CD4-positive, alpha-beta T cell (primary cell): ENCODE measurements around the gene ARHGAP10. TPM values are rescaled to one million over a fixed set of nuclear protein-coding genes. Genes with fewer than 3 reads are reported as not detected.

Source experiments
- ATAC-seq: fragments of 200-7000 bp; cut with Tn5 transposase; one replicate; pipeline ENCODE4 v1.10.0; 2022; ENCODE audit warnings: mild to moderate bottlenecking; ENCODE audit not compliant: poor library complexity
- CTCF ChIA-PET: fragments of 350-600 bp; sonication (Branson Sonifier 250); formaldehyde crosslinking; loops from one replicate; lab custom pipeline; 2021; ENCODE audit warnings: antibody characterized with exemption, inconsistent platforms; lab: Charles Lee
- POLR2A ChIA-PET: fragments of 350-600 bp; sonication (Branson Sonifier 250); formaldehyde crosslinking; loops from one replicate; lab custom pipeline; 2021; ENCODE audit warnings: antibody characterized with exemption, inconsistent platforms; lab: Charles Lee
- DNase-seq, 14 experiments: peaks; one replicate each; pipeline ENCODE4 v3.0.0-alpha.2; 2013 to 2020; ENCODE audit warnings: mixed read lengths in 2 of 14
- H3K27ac ChIP-seq, 2 donors: one replicate each; pipeline versions ENCODE4 v1.5.1 to v1.7.0; 2013; ENCODE audit warnings: low read length in 2 of 2, low read depth in 1 of 2, mild to moderate bottlenecking in 1 of 2
- H3K27me3 ChIP-seq, 2 experiments: 1 replicate in 1 of 2; 2 replicates in 1 of 2; pipeline versions ENCODE4 v1.6.1 to v1.7.0; 2013; ENCODE audit warnings: low read length in 2 of 2, control low read depth in 1 of 2, mild to moderate bottlenecking in 1 of 2, moderate library complexity in 1 of 2; ENCODE audit not compliant: insufficient read depth in 2 of 2, control insufficient read depth in 1 of 2
- H3K36me3 ChIP-seq: one replicate; pipeline ENCODE4 v1.6.1; 2013; ENCODE audit warnings: low read length, control low read depth; ENCODE audit not compliant: insufficient read depth
- H3K4me1 ChIP-seq: one replicate; pipeline ENCODE4 v1.6.1; 2013; ENCODE audit warnings: low read length, control low read depth; ENCODE audit not compliant: insufficient read depth
- H3K4me3 ChIP-seq: one replicate; pipeline ENCODE4 v1.5.1; 2013; ENCODE audit warnings: mild to moderate bottlenecking, low read length, moderate library complexity
- H3K9me3 ChIP-seq, 2 experiments: 1 replicate in 1 of 2; 2 replicates in 1 of 2; pipeline versions ENCODE4 v1.6.1 to v1.7.0; 2013; ENCODE audit warnings: low read length in 2 of 2, mild to moderate bottlenecking in 2 of 2, control low read depth in 1 of 2, moderate library complexity in 1 of 2; ENCODE audit not compliant: control insufficient read depth in 1 of 2, insufficient read depth in 1 of 2
- H3K27ac Mint-ChIP-seq: one replicate; pipeline ENCODE4 v1.8.0; 2020; ENCODE audit warnings: mixed read lengths
- H3K27me3 Mint-ChIP-seq: one replicate; pipeline ENCODE4 v1.8.0; 2021; ENCODE audit warnings: mixed read lengths
- H3K36me3 Mint-ChIP-seq: one replicate; pipeline ENCODE4 v1.8.0; 2021; ENCODE audit warnings: low read depth, mixed read lengths
- H3K4me1 Mint-ChIP-seq: one replicate; pipeline ENCODE4 v1.8.0; 2021; ENCODE audit warnings: low read depth, mixed read lengths
- H3K4me3 Mint-ChIP-seq: one replicate; pipeline ENCODE4 v1.8.0; 2020; ENCODE audit warnings: mild to moderate bottlenecking, mixed read lengths
- H3K9me3 Mint-ChIP-seq: one replicate; pipeline ENCODE4 v1.8.0; 2020; ENCODE audit warnings: mixed read lengths
- intact Hi-C, 2 experiments: fragments of 100-400 bp; cut with DNase I in 1 of 2; cut with micrococcal nuclease in 1 of 2; formaldehyde crosslinking; loops; one replicate each; pipeline versions ENCODE4 v1.15.1 to v1.9.0; 2023 to 2025; cut with DNase I, micrococcal nuclease
- total RNA-seq, 174 experiments: library from RNA in 2 of 174; stranded (reverse) in 2 of 174; gene quantifications; one replicate each; pipeline ENCODE4 v1.2.3 and lab custom pipeline; 2021 to 2026
- TF ChIP-seq, protein P1 (sequence below): fragments of 200-600 bp; IDR thresholded peaks from one replicate; pipeline ENCODE4 v1.8.0; 2022; ENCODE audit warnings: antibody characterized with exemption, mild to moderate bottlenecking

The ARHGAP10 gene
- total RNA-seq, 2 experiments from 2014 or later = 5.6 to 5.7 TPM

DNA sequence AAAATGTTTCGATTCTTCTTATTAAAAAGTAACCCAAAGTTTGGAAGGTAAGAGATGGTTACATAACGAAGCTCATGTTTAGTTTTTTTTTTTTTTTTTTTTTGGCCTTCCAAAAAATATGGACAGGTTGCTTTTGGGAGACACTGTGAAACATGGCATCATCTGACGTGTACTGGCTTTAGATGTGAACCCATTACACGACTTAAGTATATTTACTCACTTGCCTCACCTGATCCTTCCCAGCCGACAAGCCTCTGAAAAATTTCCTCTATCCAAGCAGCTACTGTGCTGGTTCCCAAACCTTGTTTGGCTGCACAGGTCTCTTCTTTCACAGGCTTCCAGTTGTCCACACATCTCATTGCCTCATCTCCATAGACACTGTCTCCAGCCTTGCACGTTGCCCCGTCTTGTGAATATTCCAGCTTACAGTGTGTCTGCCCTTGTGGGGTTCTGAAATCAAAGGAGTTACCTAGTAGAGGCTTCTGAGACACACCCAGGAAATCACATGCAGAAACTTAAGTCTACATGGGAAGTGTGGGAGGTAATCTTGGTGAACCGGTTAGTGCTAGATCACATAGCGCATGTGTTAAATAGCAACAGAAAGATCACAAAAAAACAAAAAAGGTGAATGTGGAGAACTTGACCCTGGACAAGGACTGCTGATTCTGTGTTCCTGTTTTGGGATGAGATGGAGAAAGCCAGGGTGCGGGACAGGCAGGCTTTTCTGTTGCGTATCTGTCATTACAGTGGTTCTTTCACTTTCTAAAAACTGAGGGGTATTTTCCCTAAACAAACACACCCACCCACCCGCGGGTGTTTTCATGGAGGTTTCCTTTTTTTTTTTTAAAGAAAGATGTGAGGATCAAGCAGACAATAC lies 328.6 kb downstream of the ARHGAP10 start:
- no peaks in the 10 kb centered on the region for H3K36me3 ChIP-seq
- peaks cover 29% of the 10 kb centered on the region for H3K36me3 Mint-ChIP-seq
- H3K9me3 Mint-ChIP-seq = peaks cover 3% of the 10 kb centered on the region
- ATAC-seq = peak; percentile 88
- peaks cover 47% of the 10 kb centered on the region for H3K4me1 ChIP-seq
- TF ChIP-seq, protein P1, sequence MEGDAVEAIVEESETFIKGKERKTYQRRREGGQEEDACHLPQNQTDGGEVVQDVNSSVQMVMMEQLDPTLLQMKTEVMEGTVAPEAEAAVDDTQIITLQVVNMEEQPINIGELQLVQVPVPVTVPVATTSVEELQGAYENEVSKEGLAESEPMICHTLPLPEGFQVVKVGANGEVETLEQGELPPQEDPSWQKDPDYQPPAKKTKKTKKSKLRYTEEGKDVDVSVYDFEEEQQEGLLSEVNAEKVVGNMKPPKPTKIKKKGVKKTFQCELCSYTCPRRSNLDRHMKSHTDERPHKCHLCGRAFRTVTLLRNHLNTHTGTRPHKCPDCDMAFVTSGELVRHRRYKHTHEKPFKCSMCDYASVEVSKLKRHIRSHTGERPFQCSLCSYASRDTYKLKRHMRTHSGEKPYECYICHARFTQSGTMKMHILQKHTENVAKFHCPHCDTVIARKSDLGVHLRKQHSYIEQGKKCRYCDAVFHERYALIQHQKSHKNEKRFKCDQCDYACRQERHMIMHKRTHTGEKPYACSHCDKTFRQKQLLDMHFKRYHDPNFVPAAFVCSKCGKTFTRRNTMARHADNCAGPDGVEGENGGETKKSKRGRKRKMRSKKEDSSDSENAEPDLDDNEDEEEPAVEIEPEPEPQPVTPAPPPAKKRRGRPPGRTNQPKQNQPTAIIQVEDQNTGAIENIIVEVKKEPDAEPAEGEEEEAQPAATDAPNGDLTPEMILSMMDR = no peak
- H3K27me3 Mint-ChIP-seq = no peaks in the 10 kb centered on the region
- ChIA-PET CTCF (no interaction called here), POLR2A (interaction anchor here (0.8 to 3.8 kb wide), 5 partner anchors 9 to 384 kb away, joined by 3 to 48 read pairs (median 4); partner anchors contain the start of gene NR3C2)
- DNase-seq = peak in 8 of 14 experiments; percentile 12 to 84 (median 28)
- H3K4me3 ChIP-seq = peak overlapping the region; percentile 47
- H3K4me3 Mint-ChIP-seq = peak overlapping the region; percentile 75
- peaks cover 67% of the 10 kb centered on the region for H3K4me1 Mint-ChIP-seq
- H3K27ac Mint-ChIP-seq = peak overlapping the region; percentile 91
- H3K27ac ChIP-seq = peak overlapping the region; percentile 54 to 82
- no peaks in the 10 kb centered on the region for H3K27me3 ChIP-seq
- peaks cover 0 to 14% of the 10 kb centered on the region in 2 experiments for H3K9me3 ChIP-seq
- intact Hi-C loops = loop anchor here (1.0 to 10.0 kb wide), 2 partner anchors 382 to 436 kb away; partner anchors contain the start of gene NR3C2 (in 1 of the 2)

DNA sequence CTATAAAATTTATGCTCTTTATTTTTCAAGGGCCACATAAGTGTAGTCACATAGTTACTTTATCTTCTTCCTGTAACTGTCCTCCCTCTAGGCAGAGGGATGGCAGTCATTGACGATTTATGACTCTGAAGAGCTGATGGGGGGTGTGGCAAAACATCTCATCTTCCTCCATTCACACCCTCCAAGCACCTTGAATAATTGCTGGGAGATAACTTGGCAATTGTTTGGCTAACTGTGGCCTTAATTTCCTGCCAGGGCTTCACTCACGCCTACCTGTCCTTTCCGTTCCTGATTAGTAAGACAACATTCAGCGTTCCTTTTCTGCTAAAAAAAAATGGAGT lies 329.2 kb downstream of the ARHGAP10 start:
- intact Hi-C loops = loop anchor here in 1 of 2 experiments (10.0 kb wide), 1 partner anchor 436 kb away; no protein-coding TSS in a partner anchor
- TF ChIP-seq, protein P1 = no peak
- peaks cover 29% of the 10 kb centered on the region for H3K36me3 Mint-ChIP-seq
- ATAC-seq (peak; percentile 54), DNase-seq (peak in 4 of 14 experiments; percentile 13 to 57 (median 32))
- peaks cover 61% of the 10 kb centered on the region for H3K4me1 Mint-ChIP-seq
- CTCF ChIA-PET = no interaction called here
- Histone ChIP-seq H3K4me1 (peaks cover 40% of the 10 kb centered on the region), H3K36me3 (no peaks in the 10 kb centered on the region), H3K27me3 (no peaks in the 10 kb centered on the region), H3K9me3 (peaks cover 0 to 11% of the 10 kb centered on the region in 2 experiments), H3K27ac (peak overlapping the region; percentile 54 to 82), H3K4me3 (peak overlapping the region; percentile 47)
- peaks cover 3% of the 10 kb centered on the region for H3K9me3 Mint-ChIP-seq
- POLR2A ChIA-PET = interaction anchor here (0.6 to 3.8 kb wide), 9 partner anchors 8 to 525 kb away, joined by 3 to 48 read pairs (median 4); partner anchors contain the start of gene NR3C2
- H3K27ac Mint-ChIP-seq = peak overlapping the region; percentile 91
- H3K27me3 Mint-ChIP-seq = no peaks in the 10 kb centered on the region
- H3K4me3 Mint-ChIP-seq = peak overlapping the region; percentile 75

DNA sequence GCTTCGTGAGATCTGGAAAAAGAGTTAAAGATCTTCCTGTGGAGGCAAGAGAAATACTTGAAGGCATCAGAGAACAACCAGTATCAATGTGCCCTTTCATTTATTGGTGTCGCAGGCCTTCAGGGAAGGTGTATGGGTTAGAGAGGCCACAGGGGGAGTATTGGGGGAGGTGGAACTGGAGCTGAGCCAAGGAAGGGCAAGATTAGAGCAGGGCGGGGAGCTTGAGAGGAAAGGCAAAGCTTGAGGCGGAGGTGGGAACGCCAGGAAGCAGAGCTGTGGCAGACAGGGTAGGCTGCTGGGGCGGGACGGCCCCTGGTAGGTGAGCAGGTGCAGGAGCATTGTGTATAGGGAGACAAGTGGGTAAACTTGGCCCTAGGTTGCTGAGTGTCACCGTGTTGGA lies 329.9 kb downstream of the ARHGAP10 start:
- ChIA-PET CTCF (no interaction called here), POLR2A (interaction anchor here (0.7 to 3.8 kb wide), 7 partner anchors 9 to 524 kb away, joined by 3 to 48 read pairs (median 4); partner anchors contain the start of gene NR3C2)
- H3K27me3 ChIP-seq = no peaks in the 10 kb centered on the region
- no peak overlapping the region for H3K4me3 ChIP-seq
- no peaks in the 10 kb centered on the region for H3K36me3 ChIP-seq
- peaks cover 25% of the 10 kb centered on the region for H3K36me3 Mint-ChIP-seq
- H3K27me3 Mint-ChIP-seq = no peaks in the 10 kb centered on the region
- peaks cover 3% of the 10 kb centered on the region for H3K9me3 Mint-ChIP-seq
- peaks cover 54% of the 10 kb centered on the region for H3K4me1 Mint-ChIP-seq
- no peak for ATAC-seq
- H3K4me1 ChIP-seq = peaks cover 35% of the 10 kb centered on the region
- H3K9me3 ChIP-seq = peaks cover 0 to 11% of the 10 kb centered on the region in 2 experiments
- no peak overlapping the region for H3K4me3 Mint-ChIP-seq
- DNase-seq = no peak
- H3K27ac Mint-ChIP-seq = peak overlapping the region; percentile 91
- TF ChIP-seq, protein P1 = no peak
- no peak overlapping the region for H3K27ac ChIP-seq
- intact Hi-C loops = loop anchor here in 1 of 2 experiments (10.0 kb wide), 1 partner anchor 437 kb away; no protein-coding TSS in a partner anchor
